GM19328 (cell line): ENCODE results near the gene FAM168A.

Experiments used
- ATAC-seq: cut with Tn5 transposase; IDR thresholded peaks from one replicate; pipeline ENCODE4 v1.9.1; 2021; ENCODE audit warnings: mild to moderate bottlenecking, moderate library complexity; ENCODE audit not compliant: unreplicated experiment

FAM168A gene

GRCh38 chr11:73521621-73522020, 76.3 kb downstream of the FAM168A start:
- ATAC-seq = no peak

GRCh38 chr11:73520353-73521061, 77.4 kb downstream of the FAM168A start:
- no peak for ATAC-seq

DNA sequence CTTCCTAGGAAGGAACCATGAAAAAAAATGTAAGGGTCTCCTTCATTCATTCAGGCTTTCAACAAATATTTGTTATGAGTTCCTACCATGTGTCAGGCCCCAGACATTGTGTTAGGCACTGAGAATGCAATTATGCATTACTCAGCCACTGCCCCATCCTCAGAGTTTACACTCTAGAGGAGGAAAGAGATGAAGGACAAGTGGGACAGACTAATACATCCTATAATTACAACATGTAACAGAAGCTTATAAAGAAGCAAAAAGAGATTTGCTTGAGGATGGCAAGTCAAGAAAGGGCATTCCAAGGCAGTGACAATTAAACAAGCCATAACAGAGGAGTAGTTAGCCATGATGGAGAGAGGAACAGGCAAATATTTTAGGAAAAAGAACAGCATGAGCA, 78.6 kb downstream of the FAM168A start:
- no peak for ATAC-seq

DNA sequence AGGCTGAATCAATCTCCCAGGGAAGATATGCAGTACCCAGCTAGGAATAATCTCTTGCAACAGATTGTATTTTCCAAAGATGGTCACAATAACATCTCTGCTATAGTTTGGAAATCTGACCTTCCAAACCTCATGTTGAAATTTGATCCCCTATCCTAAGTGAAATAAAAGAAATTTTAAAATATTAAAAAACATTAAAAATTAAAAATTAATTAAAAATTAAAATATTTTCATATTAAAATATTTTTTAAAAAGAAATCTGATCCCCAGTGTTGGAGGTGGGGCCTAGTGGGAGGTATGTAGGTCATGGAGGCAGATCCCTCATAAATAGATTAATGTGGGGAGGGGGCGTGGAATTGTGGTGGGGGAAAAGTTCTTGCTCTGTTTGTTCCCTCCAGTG, 79.7 kb downstream of the FAM168A start:
- ATAC-seq = no peak

GRCh38 chr11:73516080-73516479, 81.8 kb downstream of the FAM168A start:
- ATAC-seq = no peak

- no peak for ATAC-seq
These were observed 84.2 kb downstream of the FAM168A start for GRCh38 chr11:73513707-73514106.

DNA sequence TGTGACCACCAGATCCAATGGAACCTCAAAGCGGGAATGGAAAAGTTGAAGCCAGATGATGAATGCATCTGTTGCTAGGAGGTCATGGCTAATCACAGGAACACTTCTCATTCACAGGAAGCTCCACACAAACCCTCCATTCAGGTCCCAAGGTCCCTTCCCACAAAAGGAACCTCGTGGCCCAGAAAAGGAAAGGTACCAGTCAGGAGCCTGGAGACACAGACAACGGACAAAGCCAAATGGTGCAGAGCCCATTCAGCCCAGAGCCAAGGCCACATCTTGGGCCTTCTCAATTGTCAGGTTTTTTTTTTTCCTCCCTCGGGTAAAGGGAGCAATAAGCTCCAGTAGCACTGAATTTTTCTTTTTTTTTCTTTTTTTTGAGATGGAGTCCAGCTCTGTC, 87.0 kb downstream of the FAM168A start:
- no peak for ATAC-seq

GRCh38 chr11:73510106-73510505, 87.8 kb downstream of the FAM168A start:
- no peak for ATAC-seq

- ATAC-seq = no peak
These were observed 88.7 kb downstream of the FAM168A start for GRCh38 chr11:73509188-73509587.

DNA sequence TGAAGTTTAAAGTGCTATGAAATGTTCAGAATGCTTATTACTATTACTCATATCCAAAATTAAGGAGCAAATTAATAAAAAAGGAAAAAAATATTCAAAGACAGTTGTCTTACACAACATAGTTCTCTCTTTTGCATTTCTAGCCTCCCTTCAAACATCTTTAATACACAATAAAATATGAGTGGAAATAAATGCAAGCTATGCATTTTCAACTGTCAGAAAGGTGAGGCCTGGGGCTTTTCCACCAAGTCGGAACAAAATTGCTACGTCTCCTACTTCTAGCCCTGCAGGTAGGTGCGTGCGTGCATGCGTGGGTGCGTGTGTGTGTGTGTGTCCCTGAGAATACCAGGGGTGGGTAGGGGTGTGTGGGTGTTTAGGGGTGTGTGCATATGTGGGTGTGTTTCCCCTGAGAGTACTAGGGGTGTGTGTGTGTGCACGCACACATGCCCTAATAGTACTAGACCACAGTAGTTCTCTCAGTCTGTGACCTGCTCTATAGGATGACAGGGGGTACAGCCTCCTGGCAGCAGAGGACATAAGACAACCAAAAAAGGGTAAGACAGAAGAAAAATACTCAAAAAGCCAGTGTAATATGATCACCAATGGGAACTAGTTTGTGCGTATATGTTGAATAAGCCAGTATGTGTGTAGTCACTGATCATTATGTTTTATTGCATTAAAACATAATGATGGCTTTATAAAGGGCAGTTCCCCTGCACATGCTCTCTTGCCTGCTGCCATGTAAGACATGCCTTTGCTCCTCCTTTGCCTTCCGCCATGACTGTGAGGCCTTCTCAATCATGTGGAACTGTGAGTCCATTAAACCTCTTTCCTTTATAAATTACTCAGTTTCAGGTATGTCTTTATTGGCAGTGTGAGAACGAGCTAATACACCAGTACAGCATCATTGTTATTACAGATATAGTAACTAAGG, 89.4 kb downstream of the FAM168A start:
- ATAC-seq = no peak

DNA sequence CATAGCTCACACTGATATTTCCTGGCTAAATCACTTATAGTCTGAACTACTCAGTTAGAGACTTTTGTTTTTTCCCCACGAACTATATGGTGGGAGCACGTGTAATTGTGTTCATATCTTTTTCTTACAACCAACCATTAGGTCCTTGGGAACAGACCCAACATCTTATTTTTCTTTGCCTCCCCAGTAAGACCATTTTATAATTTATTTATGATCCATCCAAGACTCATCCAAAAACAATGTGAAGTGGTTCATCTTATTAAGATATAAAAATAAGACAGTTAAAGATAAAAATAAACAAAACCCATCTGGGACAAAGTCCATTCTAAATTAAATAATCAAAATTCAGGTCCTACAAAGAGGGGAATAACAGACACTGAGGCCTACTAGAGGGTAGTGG, 90.8 kb downstream of the FAM168A start:
- ATAC-seq = no peak

GRCh38 chr11:73506038-73506437, 91.9 kb downstream of the FAM168A start:
- ATAC-seq = no peak

GRCh38 chr11:73498343-73498742, 99.6 kb downstream of the FAM168A start:
- ATAC-seq = no peak

DNA sequence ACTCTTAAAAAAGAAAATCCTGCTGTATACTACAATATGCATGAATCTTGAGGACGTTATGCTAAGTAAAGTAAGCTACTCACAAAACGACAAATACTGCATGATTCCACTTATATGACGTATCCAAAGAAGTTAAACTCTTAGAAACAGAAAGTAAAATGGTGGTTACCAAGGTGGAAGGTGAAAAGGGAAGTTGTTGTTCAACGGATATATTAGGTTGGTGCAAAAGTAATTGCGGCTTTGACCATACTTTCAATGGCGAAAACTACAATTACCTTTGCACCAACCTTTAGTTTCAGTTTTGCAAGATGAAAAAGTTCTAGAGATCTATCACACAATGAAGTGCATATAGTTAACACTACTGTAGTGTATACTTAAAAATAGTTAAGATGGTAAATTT, 101.8 kb downstream of the FAM168A start:
- ATAC-seq = no peak

DNA sequence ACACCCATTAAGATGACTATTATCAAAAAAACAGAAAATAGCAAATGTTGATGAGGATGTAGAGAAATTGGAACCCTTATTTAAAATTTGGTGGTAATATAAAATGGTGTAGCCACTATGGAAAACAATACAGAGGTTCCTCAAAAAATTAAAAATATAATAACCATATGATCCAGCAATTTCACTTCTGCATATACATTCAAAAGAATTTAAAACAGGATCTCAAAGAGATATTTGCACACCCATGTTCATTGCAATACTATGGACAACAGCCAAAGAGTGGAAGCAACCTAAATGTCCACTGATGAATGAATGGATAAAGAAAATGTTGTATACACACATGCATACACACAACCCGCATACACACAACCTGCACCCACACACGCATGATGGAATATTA, 102.2 kb downstream of the FAM168A start:
- ATAC-seq = no peak

GRCh38 chr11:73493956-73494598, 103.8 kb downstream of the FAM168A start:
- ATAC-seq = no peak

- no peak for ATAC-seq
These were observed 116.3 kb downstream of the FAM168A start for GRCh38 chr11:73481626-73482025.

- ATAC-seq = no peak
These were observed 117.2 kb downstream of the FAM168A start for GRCh38 chr11:73480677-73481076.

DNA sequence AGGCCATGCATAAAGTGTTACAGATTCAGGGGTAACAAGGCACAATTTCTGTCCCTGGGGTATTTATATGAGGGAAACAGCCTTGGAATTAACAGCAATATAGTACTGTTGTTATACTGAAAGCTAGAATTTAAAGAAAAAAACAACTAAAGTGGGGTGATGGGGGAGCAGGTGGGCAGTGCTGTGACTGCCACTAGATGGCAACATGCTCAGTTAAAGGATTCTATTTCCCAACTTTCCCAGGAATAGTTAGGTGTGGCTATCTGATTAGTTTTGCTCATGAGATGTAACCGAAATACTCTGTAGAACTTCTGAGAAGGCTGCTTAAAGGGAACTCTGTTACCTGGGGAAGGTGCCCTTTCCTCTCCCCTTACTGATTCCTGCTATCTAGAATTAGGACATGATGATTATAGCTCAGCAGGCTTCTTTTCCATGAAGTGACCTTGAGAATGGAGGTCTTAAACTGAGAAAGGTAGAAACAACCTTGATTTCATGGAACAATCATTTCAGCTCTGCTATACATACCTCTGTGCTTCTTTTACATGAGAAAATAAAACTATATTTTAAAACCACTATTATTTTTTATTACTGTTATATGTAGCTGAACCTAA, 119.1 kb downstream of the FAM168A start:
- no peak for ATAC-seq

- no peak for ATAC-seq
These were observed 120.4 kb downstream of the FAM168A start for GRCh38 chr11:73477518-73477917.

- ATAC-seq = no peak
These were observed 122.3 kb downstream of the FAM168A start for GRCh38 chr11:73475549-73476095.
